Mesenchymal stem cell (in vitro differentiated cells and primary cell): ENCODE results near the gene MAP3K20.

Experiments
- DNase-seq: peaks from one replicate; pipeline ENCODE4 v3.0.0-alpha.2; 2013
- H2AFZ ChIP-seq: one replicate; pipeline ENCODE4 v1.6.1; 2013; ENCODE audit warnings: low read depth, mild to moderate bottlenecking, control low read depth, inconsistent platforms, low read length, moderate library complexity
- H2AK5ac ChIP-seq: 2 replicates; pipeline ENCODE4 v1.6.1; 2013; ENCODE audit warnings: low read length, moderate library complexity, mild to moderate bottlenecking, inconsistent platforms; ENCODE audit not compliant: severe bottlenecking
- H2BK120ac ChIP-seq: one replicate; pipeline ENCODE4 v1.6.1; 2013; ENCODE audit warnings: low read depth, mild to moderate bottlenecking, inconsistent platforms, low read length, moderate library complexity
- H2BK12ac ChIP-seq, 2 experiments: one replicate each; pipeline ENCODE4 v1.6.1; 2013; ENCODE audit warnings: inconsistent platforms in 2 of 2, low read length in 2 of 2, mild to moderate bottlenecking in 2 of 2, moderate library complexity in 2 of 2, control low read depth in 1 of 2
- H2BK15ac ChIP-seq: one replicate; pipeline ENCODE4 v1.6.1; 2013; ENCODE audit warnings: mild to moderate bottlenecking, low read depth, inconsistent platforms; ENCODE audit not compliant: poor library complexity, severe bottlenecking
- H2BK5ac ChIP-seq: 2 replicates; pipeline ENCODE4 v1.6.1; 2013; ENCODE audit warnings: low read depth, mild to moderate bottlenecking, low read length, control low read depth, inconsistent platforms; ENCODE audit not compliant: poor library complexity, severe bottlenecking
- H3K14ac ChIP-seq, 2 experiments: one replicate each; pipeline ENCODE4 v1.6.1; 2013; ENCODE audit warnings: inconsistent platforms in 2 of 2, low read length in 2 of 2, control low read depth in 1 of 2, mild to moderate bottlenecking in 1 of 2, moderate library complexity in 1 of 2
- H3K18ac ChIP-seq, 2 experiments: one replicate each; pipeline ENCODE4 v1.6.1; 2013; ENCODE audit warnings: inconsistent platforms in 2 of 2, low read length in 2 of 2, control low read depth in 1 of 2, low read depth in 1 of 2, mild to moderate bottlenecking in 1 of 2
- H3K23ac ChIP-seq, 2 experiments: one replicate each; pipeline ENCODE4 v1.6.1; 2013; ENCODE audit warnings: inconsistent platforms in 2 of 2, low read length in 2 of 2, mild to moderate bottlenecking in 2 of 2, moderate library complexity in 2 of 2, control low read depth in 1 of 2
- H3K27ac ChIP-seq: 2 replicates; pipeline ENCODE4 v1.5.1; 2013; ENCODE audit warnings: mild to moderate bottlenecking, moderate library complexity, low read length, control low read depth, inconsistent platforms; ENCODE audit not compliant: poor library complexity, severe bottlenecking
- H3K27me3 ChIP-seq, 2 experiments: 2 replicates each; pipeline versions ENCODE4 v1.6.1 to v1.7.0; 2013; ENCODE audit warnings: low read length in 2 of 2, mild to moderate bottlenecking in 2 of 2, moderate library complexity in 2 of 2, control low read depth in 1 of 2, inconsistent platforms in 1 of 2; ENCODE audit not compliant: control insufficient read depth in 1 of 2, insufficient read depth in 1 of 2
- H3K36me3 ChIP-seq, 2 experiments: 2 replicates each; pipeline versions ENCODE4 v1.6.1 to v1.7.0; 2013; ENCODE audit warnings: low read length in 2 of 2, control low read depth in 1 of 2, inconsistent platforms in 1 of 2, low read depth in 1 of 2, mild to moderate bottlenecking in 1 of 2; ENCODE audit not compliant: insufficient read depth in 2 of 2, control insufficient read depth in 1 of 2
- H3K4ac ChIP-seq, 2 experiments: one replicate each; pipeline ENCODE4 v1.6.1; 2013; ENCODE audit warnings: inconsistent platforms in 2 of 2, low read length in 2 of 2, mild to moderate bottlenecking in 2 of 2, moderate library complexity in 2 of 2, control low read depth in 1 of 2, low read depth in 1 of 2
- H3K4me1 ChIP-seq: 2 replicates; pipeline ENCODE4 v1.6.1; 2013; ENCODE audit warnings: low read depth, low read length, control low read depth; ENCODE audit not compliant: control insufficient read depth, insufficient read depth
- H3K4me2 ChIP-seq: 2 replicates; pipeline ENCODE4 v1.6.1; 2013; ENCODE audit warnings: low read length, mild to moderate bottlenecking, inconsistent platforms; ENCODE audit not compliant: poor library complexity, severe bottlenecking
- H3K4me3 ChIP-seq, 2 experiments: 2 replicates each; pipeline versions ENCODE4 v1.5.1 to v1.7.0; 2013; ENCODE audit warnings: low read length in 2 of 2, mild to moderate bottlenecking in 2 of 2, control low read depth in 1 of 2, low read depth in 1 of 2; ENCODE audit not compliant: insufficient read depth in 1 of 2
- H3K79me1 ChIP-seq: replicated peaks from 2 replicates; pipeline ENCODE4 v1.6.1; 2013; ENCODE audit warnings: mild to moderate bottlenecking, control low read depth, low read length, inconsistent platforms; ENCODE audit not compliant: poor library complexity, severe bottlenecking
- H3K9ac ChIP-seq: 2 replicates; pipeline ENCODE4 v1.7.0; 2013; ENCODE audit warnings: mild to moderate bottlenecking, low read length, moderate library complexity
- H3K9me3 ChIP-seq: 2 replicates; pipeline ENCODE4 v1.7.0; 2013; ENCODE audit warnings: mild to moderate bottlenecking, low read length; ENCODE audit not compliant: control insufficient read depth
- H4K8ac ChIP-seq: one replicate; pipeline ENCODE4 v1.6.1; 2013; ENCODE audit warnings: inconsistent platforms, mild to moderate bottlenecking, low read length, moderate library complexity
- H4K91ac ChIP-seq: one replicate; pipeline ENCODE4 v1.6.1; 2013; ENCODE audit warnings: mild to moderate bottlenecking, low read length, inconsistent platforms
- WGBS: methylation state at CpG from one replicate; pipeline ENCODE4 v1.1.7; 2013; ENCODE audit warnings: mixed read lengths; 5-methylcytosine and 5-hydroxymethylcytosine counted together

MAP3K20 gene

DNA sequence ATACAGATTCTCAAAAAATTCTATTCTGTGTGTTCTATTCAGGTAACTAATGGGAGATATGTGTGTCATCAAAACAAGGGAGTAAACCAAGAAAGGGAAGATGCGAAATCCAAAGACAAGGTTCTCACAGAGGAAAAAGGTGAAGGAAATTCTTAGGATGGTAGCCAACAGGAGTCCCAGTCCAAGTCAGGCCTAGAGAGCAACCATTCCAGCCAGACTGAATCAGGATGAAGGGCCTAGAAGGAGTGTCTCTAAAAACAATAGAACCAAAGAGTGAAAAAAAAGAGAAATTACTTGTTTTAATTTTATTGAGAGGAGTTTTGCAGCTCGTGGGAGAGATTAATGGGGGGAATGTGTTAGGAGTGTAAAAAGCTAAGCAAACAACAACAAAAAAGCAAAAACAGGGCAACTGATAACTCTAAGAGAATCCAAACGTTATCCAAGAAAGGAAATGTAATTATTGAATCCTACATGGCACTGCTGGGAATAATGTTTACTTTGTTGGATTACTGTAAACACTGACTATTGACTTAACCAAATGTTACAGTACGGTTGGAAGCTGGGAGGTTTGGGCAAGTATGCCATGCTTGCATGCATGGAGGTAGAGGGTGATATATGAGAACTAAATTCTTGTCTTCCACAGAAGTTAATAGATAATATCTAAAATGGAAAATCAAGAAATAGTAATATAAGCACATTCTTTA, 12.3 kb downstream of the MAP3K20 start:
- H3K36me3 ChIP-seq, result peaks cover 0 to 15% of the 10 kb centered on the region in 2 experiments
- H2BK5ac ChIP-seq, result no peak overlapping the region
- peak overlapping the region; percentile 35 for H3K27ac ChIP-seq
- no peak overlapping the region for H2AK5ac ChIP-seq
- H3K9me3 ChIP-seq, result no peaks in the 10 kb centered on the region
- WGBS, result 75% methylated on average over 2 of the region's 4 CpGs
- no peak overlapping the region for H3K4me3 ChIP-seq
- H3K9ac ChIP-seq, result no peak overlapping the region
- H4K8ac ChIP-seq, result no peak overlapping the region
- H3K4ac ChIP-seq, result no peak overlapping the region
- H3K79me1 ChIP-seq, result peaks cover 14% of the 10 kb centered on the region
- no peak overlapping the region for H4K91ac ChIP-seq
- H2BK12ac ChIP-seq, result no peak overlapping the region
- no peak overlapping the region for H3K14ac ChIP-seq
- no peak overlapping the region for H2AFZ ChIP-seq
- no peak for DNase-seq
- peaks cover 3% of the 10 kb centered on the region for H3K4me1 ChIP-seq
- H3K4me2 ChIP-seq, result no peak overlapping the region
- H2BK15ac ChIP-seq, result no peak overlapping the region
- H3K18ac ChIP-seq, result peak overlapping the region in 1 of 2 experiments; percentile 48
- H2BK120ac ChIP-seq, result no peak overlapping the region
- H3K23ac ChIP-seq, result no peak overlapping the region
- H3K27me3 ChIP-seq, result no peaks in the 10 kb centered on the region

DNA sequence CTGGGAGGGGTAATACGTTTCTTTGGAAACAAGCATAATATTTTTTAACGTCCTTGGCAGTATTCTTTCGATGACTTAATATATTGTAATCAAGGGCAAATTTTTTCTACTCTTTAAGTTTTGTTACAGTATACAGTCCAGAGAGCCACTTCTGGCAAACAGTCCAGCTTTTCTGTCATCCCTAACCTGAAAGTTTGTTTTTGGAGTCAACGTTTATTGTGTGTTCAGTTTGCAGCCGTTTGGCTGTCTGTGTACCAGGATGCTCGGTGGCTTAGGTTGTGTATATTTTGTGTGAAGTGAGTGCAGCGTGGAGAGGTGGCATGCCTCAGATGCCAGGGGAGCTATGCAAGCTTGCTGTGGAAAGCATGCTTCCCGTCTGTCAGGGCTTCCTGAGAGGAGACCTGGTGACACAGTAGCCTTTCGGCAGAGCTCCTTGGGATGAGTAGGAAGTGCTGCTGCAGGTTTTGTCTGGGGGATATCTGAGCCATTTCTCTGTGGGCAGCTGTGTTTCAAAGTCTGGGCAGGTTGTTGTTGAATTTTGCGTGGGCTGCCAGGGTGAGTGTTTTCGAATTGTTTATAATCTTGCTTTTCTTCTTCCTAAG, 14.7 kb downstream of the MAP3K20 start:
- Histone ChIP-seq H3K14ac (no peak overlapping the region), H4K8ac (peak overlapping the region; percentile 12), H4K91ac (no peak overlapping the region), H2BK15ac (no peak overlapping the region), H3K18ac (peak overlapping the region in 1 of 2 experiments; percentile 79), H2BK12ac (no peak overlapping the region), H2AK5ac (no peak overlapping the region), H2BK120ac (no peak overlapping the region), H3K4me1 (peaks cover 3% of the 10 kb centered on the region), H3K23ac (no peak overlapping the region), H2BK5ac (no peak overlapping the region), H2AFZ (no peak overlapping the region), H3K36me3 (peaks cover 0 to 17% of the 10 kb centered on the region in 2 experiments), H3K4me2 (peak overlapping the region; percentile 24), H3K4me3 (peak overlapping the region in 1 of 2 experiments; percentile 72), H3K9me3 (no peaks in the 10 kb centered on the region), H3K27me3 (no peaks in the 10 kb centered on the region), H3K4ac (peak overlapping the region in 1 of 2 experiments; percentile 13), H3K79me1 (peaks cover 17% of the 10 kb centered on the region), H3K27ac (peak overlapping the region; percentile 67), H3K9ac (peak overlapping the region; percentile 89)
- 53% methylated on average over 9 of the region's 11 CpGs for WGBS
- DNase-seq, result peak; percentile 64

DNA sequence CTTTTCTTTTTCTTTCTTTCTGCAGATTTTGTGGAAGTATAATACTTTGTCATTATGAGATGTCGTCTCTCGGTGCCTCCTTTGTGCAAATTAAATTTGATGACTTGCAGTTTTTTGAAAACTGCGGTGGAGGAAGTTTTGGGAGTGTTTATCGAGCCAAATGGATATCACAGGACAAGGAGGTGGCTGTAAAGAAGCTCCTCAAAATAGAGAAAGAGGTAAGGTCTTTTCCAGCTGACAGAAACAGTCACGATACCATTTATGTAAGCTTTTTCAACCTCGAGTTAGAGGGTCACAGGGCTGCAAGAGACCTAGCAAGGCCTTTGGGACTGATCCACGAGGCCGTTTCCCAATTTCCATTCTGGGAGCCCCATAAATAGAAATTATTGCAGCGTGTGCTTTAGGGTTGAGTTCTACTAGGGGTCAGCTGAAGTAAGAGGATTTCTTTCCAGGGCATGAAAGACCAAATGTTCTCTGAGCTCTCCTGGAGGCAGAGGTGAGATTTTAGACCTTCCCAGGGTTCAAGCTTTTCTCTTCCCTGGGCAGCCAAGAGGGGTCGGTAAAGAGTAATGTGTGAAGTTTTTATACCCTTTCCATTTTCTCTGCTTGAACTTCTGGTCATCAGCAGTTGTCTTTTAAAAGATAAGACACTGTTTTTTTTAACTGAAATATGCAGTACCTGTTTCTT, 15.5 kb downstream of the MAP3K20 start:
- Histone ChIP-seq H2AFZ (no peak overlapping the region), H3K27ac (peak overlapping the region; percentile 20), H3K9me3 (no peaks in the 10 kb centered on the region), H3K9ac (peak overlapping the region; percentile 89), H2BK15ac (no peak overlapping the region), H2AK5ac (peak overlapping the region; percentile 15), H3K4me3 (peak overlapping the region in 1 of 2 experiments; percentile 72), H3K36me3 (peaks cover 0 to 17% of the 10 kb centered on the region in 2 experiments), H3K14ac (no peak overlapping the region), H3K4me1 (peaks cover 3% of the 10 kb centered on the region), H3K23ac (no peak overlapping the region), H3K4me2 (no peak overlapping the region), H2BK5ac (no peak overlapping the region), H3K79me1 (peaks cover 17% of the 10 kb centered on the region), H3K4ac (no peak overlapping the region), H3K27me3 (no peaks in the 10 kb centered on the region), H3K18ac (no peak overlapping the region), H2BK12ac (no peak overlapping the region), H4K91ac (no peak overlapping the region), H4K8ac (no peak overlapping the region), H2BK120ac (no peak overlapping the region)
- DNase-seq, result no peak
- 94% methylated on average over 10 of the region's 10 CpGs for WGBS

DNA sequence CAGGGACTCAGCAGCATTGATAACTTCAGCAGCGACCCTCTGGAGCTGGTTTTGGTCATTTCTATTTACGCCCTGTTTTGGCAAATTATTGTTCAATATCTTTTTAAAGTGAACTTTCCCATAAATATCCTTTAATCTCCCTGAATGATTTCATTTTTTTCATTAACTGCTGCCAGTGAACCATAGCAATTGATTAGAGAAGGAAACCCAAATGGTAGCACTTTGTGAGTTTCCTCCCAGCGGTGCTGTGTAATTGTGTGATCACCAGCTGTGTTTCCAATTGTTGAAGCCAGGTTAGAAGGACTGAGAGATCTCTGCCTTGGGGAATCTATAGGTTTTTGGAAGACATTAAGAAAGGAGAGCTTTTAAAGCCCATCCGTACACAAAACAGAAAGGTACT, 16.3 kb downstream of the MAP3K20 start:
- H2AK5ac ChIP-seq, result peak overlapping the region; percentile 84
- peaks cover 3% of the 10 kb centered on the region for H3K4me1 ChIP-seq
- no peak overlapping the region for H3K23ac ChIP-seq
- H2BK120ac ChIP-seq, result no peak overlapping the region
- H3K79me1 ChIP-seq, result peaks cover 21% of the 10 kb centered on the region
- H4K91ac ChIP-seq, result no peak overlapping the region
- H3K9me3 ChIP-seq, result no peaks in the 10 kb centered on the region
- no peak overlapping the region for H3K18ac ChIP-seq
- no peaks in the 10 kb centered on the region for H3K27me3 ChIP-seq
- H3K27ac ChIP-seq, result no peak overlapping the region
- no peak overlapping the region for H2AFZ ChIP-seq
- H3K4me2 ChIP-seq, result no peak overlapping the region
- H2BK5ac ChIP-seq, result no peak overlapping the region
- no peak overlapping the region for H4K8ac ChIP-seq
- H2BK12ac ChIP-seq, result no peak overlapping the region
- H3K36me3 ChIP-seq, result peaks cover 3 to 22% of the 10 kb centered on the region in 2 experiments
- 97% methylated on average over 4 of the region's 4 CpGs for WGBS
- H3K14ac ChIP-seq, result no peak overlapping the region
- H3K4me3 ChIP-seq, result peak overlapping the region in 1 of 2 experiments; percentile 72
- H3K9ac ChIP-seq, result peak overlapping the region; percentile 89
- no peak overlapping the region for H3K4ac ChIP-seq
- no peak overlapping the region for H2BK15ac ChIP-seq
- DNase-seq, result no peak
